GM18499 (cell line): Measurements from ENCODE around the gene CBLB.
"Not testable (repeated sequence)": the region's sequence is repeated elsewhere in the genome, so short reads cannot be mapped to it uniquely, and the experiment has no call there.

Experiments used
- ATAC-seq: cut with Tn5 transposase; IDR thresholded peaks from one replicate; pipeline ENCODE4 v1.9.1; 2021; ENCODE audit warnings: moderate number of reproducible peaks; ENCODE audit not compliant: insufficient read depth, unreplicated experiment

Gene CBLB

DNA sequence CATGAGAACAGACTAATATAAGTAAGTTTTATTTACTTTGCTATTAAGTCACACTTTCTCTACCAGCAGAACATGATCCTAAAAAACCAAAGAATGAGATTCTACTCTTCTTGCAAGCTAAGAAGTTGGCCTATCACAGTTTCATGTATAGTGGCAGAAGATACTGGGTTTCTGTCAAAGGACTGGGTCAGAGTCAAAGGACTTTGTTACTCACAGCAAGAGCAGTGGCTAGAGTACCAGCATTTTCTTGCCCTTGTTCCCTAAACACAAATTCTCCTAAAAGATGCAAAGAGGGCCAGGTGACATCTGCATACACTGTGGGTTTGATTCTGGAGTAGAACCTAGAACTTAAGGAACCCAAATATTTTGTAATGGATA, 105.2 kb downstream of the CBLB start:
- ATAC-seq = no peak

DNA sequence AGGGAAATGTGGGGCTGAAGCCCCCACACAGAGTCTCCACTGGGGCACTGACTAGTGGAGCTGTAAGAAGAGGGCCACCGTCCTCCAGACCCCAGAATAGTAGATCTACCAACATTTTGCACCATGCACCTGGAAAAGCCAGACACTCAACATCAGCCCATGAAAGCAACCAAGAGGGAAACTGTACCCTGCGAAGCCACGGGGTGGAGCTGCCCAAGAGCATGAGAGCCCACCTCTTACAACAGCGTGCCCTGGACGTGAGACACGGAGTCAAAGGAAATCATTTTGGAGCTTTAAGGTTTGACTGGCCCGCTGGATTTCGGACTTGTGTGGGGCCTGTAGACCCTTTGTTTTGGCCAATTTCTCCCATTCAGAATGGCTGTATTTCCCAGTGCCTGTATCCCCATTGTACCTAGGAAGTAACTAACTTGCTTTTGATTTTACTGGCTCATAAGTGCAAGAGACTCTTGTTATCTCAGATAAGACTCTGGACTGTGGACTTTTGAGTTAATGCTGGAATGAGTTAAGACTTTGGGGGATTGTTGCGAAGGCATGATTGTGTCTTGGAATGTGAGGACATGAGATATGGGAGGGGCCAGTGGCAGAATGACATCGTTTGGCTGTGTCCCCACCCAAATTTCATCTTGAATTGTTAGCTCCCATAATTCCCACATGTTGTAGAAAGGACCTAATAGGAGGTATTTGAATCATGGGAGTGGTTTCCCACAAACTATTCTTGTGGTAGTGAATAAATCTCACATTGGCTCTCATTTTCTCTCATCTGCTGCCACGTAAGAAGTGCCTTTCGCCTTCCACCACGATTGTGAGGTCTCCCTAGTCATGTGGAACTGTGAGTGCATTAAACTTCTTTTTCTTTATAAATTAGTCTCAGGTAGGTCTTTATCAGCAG, 105.8 kb downstream of the CBLB start:
- no peak for ATAC-seq

DNA sequence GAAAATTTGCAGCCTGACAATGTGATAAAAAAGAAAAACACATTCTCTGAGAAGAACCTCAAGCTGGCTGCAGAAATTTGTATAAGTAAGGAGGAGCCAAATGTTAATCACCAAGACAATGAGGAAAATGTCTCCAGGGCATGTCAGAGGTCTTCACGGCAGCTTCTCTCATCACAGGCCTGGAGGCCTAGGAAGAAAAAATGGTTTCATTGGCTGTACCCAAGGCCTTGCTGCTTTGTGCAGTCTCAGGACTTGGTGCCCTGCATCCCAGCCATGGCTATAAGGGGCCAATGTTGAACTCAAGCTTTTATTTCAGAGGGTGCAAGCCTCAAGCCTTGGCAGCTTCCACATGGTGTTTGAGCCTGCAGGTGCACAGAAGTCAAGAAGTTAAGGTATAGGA, 106.6 kb downstream of the CBLB start:
- ATAC-seq = not testable (repeated sequence)

DNA sequence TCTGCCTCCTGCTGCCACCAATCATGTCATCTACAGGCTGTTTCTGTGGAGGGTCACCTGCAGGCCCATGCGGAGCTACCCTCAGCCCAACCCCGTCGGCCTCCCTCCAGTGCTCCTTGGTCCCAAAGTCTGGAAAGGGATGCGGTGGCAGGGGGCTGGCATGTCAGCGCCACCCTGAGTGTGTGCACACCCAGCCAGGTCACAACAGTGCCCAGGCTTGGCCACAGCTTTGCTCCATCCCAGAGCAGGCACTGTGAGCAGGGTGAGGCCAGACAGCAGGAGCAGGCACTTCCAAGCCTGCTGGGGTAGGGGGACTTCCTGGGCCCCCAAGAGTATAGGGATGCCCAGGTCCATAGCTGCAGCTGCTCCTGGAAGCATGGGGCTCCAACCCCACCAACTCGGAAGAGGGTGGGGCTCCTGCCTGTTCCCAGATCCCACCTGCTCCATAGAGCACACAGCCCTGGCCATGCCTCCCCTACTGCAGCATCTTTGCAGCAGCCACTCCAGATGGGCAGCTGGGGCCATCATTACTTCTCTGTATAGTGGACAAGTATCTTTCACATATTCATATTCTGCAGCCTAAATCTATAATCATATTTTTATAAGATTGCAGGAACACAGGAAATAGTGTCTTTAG, 109.3 kb downstream of the CBLB start:
- ATAC-seq = no peak

DNA sequence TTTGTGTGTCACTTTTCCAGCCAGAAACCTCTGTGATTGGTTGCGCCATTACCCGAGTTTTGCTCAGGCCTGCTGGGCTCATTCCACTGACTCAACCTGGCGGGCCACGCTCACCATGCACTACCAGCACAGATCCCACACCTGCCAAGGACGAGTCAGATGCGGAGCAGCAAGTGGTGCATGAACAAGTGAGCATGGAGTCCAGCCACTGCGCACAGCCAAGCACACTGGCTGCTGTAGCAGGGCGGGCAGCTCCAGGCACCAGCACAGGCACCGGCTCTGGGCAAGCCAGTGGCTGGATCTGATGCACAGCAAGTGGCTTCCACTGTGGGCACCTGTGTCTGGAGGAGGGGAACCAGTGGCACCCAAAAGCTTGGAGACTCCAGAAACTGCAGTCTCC, 110.4 kb downstream of the CBLB start:
- no peak for ATAC-seq

DNA sequence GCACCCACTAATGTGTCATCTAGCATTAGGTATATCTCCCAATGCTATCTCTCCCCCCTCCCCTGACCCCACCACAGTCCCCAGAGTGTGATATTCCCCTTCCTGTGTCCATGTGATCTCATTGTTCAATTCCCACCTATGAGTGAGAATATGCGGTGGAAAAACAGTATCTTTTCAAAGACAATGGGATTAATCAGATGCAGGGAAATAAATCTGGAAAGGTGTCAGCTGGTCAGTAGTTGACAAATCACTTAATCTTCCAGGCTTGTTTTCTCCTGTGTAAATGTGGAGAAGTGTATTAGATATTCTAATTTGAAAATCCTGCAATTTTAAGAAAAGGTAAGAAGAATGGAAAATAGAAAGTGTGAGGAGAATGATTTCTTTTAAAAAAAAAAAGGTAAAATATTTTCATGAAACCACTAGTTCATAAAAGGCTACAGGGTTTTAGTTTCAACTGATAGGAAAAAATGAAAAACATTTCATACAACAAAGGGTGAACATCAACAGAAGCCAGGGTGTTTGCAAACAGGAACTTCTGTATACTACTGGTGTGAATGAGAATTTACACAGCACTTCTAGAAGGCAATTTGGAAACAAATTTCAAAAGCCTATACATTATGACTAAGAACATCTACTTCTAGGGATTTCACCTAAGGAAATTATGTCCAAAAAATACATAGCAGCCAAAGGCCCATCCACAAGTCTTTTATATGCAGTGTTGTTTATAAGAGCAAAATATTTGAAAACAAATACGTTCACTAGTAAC, 113.5 kb downstream of the CBLB start:
- no peak for ATAC-seq

DNA sequence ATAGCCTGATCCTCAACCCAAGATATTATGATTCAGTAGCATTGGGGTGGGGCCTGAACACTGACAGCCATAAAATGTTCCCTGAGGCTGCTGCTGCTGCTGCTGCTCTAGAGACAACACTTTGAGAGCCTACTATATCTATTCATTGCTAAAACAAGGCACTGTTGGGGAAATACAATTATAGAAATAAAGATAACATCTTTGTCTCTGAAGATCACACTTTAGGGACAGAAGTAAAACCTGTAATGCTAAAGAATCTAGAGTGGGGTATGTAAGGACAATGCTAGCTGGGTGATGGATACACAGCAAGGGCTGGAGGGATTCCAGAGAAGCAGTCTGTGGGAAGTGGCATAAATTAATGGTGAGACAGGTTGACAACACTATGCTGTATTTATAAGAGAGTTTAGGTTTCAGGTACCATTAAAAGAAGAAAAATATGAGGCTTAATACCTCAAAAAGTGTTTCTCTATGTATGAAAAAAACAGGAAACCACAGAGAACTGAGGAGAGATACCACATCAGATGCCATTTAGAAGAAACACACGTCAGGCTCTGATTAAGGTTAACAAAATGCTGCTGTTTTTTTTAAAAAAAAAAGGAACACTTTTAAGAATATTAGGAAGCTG, 115.9 kb downstream of the CBLB start:
- ATAC-seq = no peak

DNA sequence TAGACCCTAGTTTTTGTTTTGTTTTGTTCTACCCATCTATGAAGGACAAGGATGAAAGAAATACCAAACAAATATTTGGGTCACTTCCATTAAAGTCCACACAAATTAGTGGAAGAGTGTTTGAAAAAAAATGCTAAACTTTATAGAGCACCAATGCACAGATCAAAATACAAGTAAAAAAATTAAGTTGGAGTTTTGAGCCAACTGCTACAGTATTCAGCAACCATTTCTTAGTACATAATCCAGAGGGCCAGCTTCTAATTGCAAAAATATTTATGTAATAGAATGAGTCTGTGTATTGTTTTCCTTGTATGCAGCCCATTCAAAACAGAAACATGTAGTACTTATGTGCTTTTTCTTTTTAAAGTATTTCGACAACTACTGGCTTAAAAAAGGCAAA, 121.1 kb downstream of the CBLB start:
- ATAC-seq = no peak

DNA sequence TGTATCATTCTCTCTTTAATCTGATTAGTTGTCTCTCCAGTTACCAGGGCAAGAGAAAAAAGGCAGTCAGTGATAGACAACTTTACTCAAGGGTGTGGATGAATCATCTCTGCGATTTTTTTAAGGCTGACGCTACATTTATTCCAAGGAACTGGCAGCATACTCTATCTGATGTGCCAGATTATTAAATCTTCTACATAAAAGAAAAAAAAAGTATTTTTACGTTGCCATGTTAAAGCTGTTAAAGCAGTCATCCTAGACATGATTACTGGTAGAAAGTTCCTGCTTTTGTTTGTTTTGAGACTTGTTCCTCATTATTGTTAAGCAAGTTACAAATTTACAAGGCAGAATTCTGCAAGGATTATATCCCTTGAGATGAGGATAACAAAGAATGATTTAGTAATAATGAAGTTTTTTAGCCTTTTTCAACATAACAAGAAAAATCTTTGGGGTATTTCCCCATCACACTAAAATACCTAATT, 121.7 kb downstream of the CBLB start:
- no peak for ATAC-seq

DNA sequence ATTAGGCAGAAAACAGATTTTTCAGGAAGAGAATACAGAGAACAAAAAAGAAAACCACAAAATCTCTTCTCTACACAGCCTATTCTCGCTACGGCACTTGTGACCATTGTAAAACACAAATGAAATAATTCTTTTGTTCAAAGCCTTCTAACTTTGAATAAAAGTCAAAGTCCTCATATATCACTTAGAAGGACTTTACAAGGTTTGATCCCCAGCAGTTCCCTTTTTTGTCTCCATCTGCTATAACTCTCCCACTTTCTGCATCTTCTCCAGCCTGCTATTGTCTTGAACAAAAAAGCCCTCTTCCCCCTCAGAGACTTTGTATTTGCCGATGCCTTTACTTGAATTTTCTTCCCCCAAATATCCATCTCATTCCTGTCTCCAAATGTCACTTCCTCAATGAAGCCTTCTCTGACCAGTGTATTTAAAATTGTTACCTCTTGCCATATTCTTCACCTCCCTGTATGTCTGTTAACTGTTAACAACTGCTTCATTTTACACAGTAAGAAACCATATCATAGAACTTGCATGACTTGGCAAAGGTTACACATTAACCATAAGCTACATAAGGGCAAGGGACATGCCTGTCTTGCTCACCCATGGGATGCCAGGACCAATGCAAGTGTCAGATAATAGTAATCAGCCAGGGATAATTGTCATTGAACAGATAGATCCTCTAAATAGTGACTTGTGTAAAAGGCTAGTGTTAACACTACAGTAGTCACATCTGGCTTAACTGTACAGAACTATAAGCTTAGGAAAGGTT, 122.4 kb downstream of the CBLB start:
- no peak for ATAC-seq

DNA sequence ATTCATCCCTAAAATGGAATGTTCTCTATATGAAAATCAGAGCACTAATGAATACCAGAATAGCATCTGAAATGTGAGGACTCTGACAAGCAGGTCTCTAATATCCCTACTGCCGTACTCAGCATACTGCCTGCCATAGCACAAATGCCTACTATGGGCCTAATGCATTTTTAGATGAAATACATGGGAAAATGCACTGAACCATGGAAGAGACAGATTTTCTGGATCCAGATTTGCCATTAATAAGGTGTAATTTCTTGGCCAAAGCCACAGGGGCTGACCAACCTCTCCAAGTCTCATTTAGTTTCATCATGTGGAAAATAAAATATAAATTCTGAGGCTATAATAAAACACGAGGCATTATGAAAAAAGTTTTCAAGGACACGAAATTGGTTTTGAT, 123.8 kb downstream of the CBLB start:
- no peak for ATAC-seq

DNA sequence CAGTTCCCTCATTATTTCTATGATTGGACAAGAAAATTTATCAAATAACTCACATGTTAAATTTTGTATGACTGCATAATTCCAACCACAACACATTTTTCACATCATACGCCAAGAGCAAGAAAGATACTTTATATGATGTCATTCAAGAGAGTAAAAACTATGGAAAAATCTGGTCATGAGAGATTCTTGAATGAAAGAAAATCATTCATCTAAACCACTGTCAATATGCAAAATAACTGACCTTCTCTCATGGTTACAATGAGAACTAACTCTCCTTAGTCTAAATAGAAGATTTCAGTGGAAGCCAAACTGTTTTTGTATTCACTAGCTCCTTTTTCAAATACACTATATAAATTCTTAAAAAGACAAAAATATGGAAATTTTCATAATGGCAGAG, 124.6 kb downstream of the CBLB start:
- no peak for ATAC-seq

DNA sequence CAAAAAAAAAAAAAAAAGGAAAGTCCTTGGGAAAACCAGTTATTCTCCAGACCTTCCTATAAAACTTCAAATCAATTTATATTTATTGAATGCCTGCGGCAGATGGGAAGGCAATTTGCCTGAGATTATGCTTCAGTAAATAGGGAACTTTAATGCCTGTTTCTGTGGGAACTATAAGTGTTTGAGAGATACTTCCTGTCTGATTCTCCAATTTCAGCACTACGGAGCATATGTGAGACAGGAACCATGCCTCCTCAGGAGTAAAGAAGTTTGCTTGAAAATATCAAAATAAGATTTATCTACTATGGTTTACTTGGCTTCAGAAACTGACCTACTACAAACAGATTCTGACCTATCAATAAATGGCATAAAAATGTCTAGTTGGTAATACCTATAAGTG, 135.5 kb downstream of the CBLB start:
- ATAC-seq = no peak

DNA sequence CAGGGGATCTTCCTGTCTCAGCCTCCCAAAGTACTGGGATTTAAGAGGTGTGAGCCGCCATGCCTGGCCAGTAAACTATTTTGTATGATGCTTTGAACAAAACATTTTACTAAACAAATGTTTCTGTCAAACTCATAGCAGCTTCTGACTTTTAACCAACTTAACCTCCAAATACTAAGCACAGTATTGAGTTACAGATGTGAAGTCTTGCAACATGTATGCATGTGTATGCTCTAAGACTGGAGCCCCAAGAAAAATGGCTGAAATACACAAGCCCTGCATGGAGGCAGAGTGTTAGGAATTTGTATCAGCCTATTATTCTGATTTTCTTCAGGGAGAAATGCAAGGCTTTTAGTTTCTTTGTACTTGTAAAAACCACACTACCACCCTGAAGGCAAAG, 137.1 kb downstream of the CBLB start:
- ATAC-seq = no peak

DNA sequence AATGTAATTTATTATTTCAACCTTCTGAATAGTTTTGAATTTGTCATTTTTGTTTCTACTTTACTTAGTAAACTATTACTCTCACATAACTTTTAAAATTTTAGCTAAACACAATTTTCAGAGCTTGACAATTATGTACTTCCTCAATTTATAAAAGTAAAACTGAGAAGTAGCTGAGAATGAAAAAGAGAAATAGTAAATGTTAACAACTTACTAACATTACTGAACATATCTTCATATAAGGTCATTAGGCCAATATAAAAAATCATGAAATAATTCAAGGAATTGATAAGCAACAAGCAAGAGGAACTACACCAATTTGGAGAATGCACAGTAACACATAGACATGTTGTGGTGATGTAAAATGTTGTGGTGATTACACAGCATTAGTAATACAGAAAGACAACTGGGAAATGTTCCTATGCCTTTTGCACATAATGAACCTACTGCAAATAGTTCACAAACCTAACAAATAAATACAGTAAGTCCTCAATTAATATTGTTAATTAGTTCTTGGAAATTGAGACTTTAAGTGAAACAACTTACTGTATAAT, 137.9 kb downstream of the CBLB start:
- no peak for ATAC-seq

DNA sequence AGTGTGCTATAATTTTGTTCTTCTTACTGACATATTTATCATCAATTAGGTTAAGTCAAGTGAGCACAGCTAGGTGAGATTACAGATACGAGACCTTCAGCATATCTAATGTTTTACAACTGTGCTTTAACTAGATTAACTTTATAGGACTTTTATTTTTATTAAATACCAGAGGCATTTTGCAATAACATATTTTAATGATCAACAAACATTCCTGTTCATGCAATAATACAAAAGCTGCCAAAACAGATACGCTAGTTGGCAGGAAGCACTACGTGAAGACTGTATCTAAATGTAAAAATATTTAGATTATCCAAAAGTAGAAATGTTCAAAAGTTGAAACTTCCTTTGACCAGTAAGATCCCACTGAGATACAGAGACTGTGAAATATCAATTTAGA, 139.1 kb downstream of the CBLB start:
- no peak for ATAC-seq

DNA sequence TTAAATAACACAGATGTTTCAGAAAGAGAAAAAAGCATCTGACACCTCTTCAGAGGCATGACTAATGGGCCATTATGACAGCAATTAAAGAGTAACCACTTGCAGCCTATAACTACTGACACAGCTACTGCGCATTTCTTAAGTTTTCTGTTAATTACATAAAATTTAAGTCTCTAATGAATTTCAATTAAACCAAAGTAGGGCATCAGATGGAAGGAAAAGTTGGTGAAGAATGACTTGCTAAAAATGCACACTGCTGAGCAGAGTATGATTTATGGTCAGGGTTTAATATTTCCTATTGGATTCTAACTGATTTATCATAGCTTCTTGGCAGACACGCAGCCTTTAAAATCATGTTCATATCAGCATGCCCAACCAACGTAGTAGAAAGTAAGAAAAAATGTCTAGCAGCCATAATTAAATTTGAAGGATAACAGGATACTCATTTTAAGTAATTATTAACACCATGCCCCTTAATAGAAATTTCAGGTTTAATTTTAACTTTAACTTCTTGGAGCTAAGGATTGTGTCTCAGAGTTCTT, 140.0 kb downstream of the CBLB start:
- no peak for ATAC-seq

DNA sequence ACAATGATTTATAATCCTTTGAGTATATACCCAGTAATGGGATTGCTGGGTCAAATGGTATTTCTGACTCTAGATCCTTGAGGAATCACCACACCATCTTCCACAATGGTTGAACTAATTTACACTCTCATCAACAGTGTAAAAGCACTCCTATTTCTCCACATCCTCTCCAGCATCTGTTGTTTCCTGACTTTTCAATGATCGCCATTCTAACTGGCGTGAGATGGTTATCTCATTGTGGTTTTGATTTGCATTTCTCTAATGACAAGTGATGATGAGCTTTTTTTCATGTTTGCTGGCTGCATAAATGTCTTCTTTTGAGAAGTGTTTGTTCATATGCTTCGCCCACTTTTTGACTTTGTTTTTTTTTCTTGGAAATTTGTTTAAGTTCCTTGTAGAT, 141.8 kb downstream of the CBLB start:
- ATAC-seq = not testable (repeated sequence)

DNA sequence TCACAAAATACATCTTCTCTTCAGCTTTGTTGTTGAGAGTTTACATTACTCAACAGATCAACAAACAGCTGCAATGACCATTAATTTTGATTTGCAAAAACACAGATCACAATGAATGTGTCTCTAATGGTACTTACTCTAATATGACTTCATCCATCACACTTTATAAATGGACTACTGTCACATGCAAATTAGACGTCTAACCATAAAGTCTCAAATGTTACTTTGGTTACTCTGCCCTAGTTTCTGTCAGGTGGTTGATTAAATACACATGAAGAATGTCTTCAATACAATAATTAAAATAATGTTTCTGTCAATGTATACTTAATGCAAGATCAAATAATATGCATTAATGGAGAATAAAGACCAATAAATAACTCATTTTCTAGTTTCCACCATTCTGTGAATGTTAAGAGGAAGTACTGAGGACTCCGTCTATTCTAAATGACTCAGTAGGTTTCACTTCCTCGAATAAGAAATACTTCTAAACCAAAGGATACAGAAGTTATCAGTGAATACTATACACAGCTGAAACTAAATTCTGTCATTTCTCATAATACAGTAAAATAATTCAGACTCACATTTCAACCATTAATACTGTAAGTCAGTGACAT, 145.8 kb downstream of the CBLB start:
- peak; percentile 100 for ATAC-seq
